Left hindlimb (tissue), 1 donor: ENCODE data around the gene GAS2L1.

Experiments
- DNase-seq: peaks from one replicate; pipeline ENCODE4 v3.0.0-alpha.2; 2018

Gene GAS2L1

DNA sequence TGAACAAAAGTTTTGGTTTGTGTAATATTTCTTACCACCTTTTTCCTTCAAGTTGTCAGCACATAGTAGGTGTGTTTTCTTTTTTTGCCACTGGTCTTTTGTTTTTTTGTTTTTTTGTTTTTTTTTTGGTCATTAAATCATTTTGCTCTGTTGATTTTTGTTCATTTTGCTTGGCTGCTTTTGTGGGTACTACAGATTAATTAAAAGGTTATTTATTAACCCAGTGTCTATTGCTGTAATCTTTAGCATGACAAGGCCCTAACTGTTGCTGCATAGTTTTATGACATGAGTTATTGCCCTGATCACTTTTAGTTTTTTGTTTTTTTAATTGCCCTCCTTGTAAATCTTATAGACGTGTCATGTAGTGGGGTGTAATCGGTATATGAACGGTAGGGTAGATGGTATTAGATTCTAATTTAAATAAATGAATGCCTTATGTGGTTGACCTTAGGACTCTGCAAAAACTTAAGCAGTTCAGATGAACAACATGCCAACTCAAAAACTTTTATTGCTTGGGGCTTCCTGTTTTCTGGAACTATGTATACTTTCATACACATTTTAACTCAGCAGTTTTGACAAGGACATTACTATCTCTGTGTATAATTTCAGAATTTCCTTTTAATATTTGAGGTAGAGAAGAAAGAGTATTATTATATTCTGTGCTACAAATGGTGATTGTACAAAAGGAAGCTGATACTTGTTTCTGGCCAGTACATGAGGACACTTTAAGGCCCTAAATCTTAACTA lies 30.5 kb upstream of the GAS2L1 start:
- no peak for DNase-seq

GRCh38 chr22:29277927-29278326 lies 28.5 kb upstream of the GAS2L1 start:
- no peak for DNase-seq

- DNase-seq: no peak
Observed at GRCh38 chr22:29284196-29284595, 22.3 kb upstream of the GAS2L1 start.

DNA sequence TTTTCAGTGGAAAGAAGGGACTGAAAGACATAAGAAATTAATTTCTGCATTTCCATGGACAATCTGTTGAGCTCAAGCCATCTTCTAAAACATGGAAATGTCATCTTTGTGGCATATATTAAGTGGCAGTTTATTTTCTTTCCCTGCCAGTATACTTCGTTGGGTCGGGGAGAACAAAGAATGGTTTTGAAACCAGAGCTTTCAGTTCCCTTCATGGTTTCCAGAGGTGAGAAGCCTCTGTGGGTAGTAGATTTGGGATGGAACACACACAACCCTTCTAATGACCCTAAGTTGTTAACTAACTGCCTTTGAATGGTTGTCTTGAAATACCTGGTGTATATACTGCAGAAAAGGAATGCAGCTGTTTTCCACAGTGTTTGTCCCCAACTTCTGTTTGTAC lies 17.6 kb upstream of the GAS2L1 start:
- DNase-seq: no peak

GRCh38 chr22:29290061-29290460 lies 16.4 kb upstream of the GAS2L1 start:
- no peak for DNase-seq

GRCh38 chr22:29291215-29291614 lies 15.2 kb upstream of the GAS2L1 start:
- DNase-seq: no peak

DNA sequence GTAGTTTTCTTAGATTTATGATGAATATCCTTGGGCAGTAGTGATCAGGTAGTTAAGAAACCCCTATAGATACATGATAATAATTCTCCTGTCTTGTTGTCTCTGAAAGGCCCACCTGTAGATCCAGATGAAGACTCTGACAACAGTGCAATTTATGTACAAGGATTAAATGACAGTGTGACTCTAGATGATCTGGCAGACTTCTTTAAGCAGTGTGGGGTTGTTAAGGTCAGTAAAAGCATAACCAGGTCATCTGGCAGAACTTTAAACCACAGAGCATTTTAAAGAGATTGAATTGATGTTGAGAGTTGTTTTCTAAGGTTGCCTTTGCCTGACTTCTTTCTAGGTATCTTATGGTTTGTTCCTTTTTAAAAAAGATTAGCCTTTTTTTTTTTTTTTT lies 14.1 kb upstream of the GAS2L1 start:
- DNase-seq: no peak

DNA sequence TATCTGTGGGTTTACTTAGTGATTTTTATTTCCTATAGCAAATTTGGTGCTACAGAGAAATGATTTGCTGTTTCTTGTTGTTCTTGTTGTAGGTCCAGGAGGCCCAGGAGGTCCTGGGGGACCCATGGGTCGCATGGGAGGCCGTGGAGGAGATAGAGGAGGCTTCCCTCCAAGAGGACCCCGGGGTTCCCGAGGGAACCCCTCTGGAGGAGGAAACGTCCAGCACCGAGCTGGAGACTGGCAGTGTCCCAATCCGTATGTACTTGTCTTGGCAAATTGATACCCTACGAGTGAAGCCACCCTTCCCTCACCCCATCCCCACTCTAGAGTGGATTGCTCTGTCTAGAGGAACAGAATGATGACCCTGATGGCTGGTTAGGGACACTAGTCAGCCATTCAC lies 7.8 kb upstream of the GAS2L1 start:
- no peak for DNase-seq

DNA sequence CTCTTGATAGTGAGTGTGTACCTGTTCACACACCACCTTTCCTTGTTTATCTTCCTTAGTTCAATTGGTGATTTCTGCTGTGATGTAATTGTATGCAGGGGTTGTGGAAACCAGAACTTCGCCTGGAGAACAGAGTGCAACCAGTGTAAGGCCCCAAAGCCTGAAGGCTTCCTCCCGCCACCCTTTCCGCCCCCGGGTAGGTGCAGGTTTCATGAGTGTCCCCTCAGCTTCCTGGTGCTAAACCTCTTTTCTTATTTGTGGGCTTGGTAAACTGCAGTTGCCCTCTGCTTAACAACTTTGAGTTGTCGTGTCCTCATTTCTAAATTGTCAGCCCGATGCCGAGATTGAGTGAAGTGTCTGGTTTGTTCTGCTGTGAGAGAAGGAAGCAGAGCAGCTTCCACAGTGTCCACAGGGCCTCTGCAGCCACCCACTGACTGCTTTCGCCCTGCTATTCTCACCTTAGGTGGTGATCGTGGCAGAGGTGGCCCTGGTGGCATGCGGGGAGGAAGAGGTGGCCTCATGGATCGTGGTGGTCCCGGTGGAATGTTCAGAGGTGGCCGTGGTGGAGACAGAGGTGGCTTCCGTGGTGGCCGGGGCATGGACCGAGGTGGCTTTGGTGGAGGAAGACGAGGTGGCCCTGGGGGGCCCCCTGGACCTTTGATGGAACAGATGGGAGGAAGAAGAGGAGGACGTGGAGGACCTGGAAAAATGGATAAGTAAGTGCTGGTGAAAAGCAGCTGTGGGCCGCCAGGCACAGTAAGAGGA lies 7.1 kb upstream of the GAS2L1 start:
- no peak for DNase-seq

- DNase-seq: no peak
Observed at GRCh38 chr22:29300467-29300806, 6.0 kb upstream of the GAS2L1 start.

DNA sequence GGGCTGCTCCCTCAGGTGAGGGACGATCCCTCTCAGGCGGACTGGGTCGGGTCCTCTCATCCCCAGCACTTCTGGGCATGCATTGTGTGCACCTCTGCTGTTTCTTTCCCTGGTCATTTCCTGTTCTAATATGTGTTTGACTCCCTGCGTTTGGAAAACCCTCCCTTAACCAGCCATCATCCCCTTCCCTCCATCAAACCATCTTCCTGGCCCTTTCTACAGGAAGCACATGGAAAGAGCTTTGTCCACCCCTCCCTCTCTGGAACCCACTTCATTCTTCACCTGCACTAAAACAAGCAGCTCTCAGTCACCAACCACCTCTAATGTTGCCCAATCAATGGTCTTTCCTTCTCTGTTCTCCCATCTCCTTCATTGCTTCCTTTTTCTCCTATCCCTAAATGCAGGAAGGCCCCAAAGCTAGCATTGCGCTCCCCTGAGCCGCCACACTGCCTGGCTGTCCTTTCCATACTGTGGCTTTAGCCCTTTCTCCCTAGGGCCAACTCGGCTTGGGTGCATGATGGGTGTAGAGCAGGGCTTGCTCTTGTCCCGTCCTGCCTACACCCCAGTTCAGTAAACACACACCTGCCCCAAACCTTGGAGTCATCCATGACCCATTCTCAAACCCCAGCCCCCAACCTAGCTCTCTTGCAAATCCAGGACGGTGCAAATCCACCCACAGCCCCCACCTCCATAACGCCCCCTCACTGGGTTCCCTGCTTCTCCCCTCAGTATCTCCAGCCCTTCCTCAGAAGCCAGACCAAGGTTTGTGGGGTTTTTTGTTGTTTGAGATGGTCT lies 5.4 kb upstream of the GAS2L1 start:
- DNase-seq: no peak

DNA sequence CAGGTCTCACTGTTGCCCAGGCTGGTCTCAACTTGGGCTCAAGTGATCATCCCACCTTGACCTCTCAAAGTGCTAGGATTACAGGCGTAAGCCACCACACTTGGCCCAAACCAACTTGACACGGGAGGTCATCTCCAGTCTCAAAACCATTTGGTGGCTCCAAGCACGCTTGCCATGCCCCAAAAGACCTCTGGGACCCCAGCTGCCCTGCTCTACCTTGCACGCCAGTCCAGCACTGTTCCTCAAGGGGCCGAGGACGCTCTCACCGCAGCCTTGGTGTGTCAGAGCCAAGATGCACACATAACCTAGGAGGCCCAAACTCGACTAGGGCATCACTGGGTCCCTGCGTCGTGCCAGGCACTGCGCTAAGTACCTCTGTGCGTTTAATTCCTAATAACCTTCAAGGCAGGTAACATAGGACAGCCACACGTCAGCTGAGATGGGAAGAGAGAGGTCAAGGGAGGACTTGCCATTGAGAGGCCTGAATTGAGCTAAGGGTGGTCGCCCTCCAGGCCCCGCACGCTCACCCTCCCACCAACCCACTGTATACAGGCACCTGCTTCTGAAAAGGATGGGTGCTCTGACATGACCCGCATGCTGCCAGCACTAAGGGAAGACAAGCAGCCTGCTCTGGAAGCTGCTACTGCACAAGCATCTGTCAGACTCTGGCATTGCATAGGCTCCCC lies 4.6 kb upstream of the GAS2L1 start:
- DNase-seq: no peak

DNA sequence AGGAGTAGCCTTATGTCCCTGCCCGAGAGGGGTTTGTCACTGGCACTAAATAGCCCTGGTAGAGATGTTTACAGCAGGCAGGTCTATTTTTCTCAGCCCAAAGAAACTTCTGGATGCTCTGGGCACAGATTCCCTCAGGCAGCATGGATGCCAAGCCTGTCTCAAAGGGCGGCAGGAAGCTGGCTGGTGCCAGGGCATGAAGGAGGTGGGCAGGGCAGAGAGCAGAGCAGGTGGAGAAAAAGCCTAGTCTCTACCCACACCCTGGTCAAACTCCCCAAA lies 4.1 kb upstream of the GAS2L1 start:
- no peak for DNase-seq

- no peak for DNase-seq
Observed at GRCh38 chr22:29302681-29303465, 3.6 kb upstream of the GAS2L1 start.

DNA sequence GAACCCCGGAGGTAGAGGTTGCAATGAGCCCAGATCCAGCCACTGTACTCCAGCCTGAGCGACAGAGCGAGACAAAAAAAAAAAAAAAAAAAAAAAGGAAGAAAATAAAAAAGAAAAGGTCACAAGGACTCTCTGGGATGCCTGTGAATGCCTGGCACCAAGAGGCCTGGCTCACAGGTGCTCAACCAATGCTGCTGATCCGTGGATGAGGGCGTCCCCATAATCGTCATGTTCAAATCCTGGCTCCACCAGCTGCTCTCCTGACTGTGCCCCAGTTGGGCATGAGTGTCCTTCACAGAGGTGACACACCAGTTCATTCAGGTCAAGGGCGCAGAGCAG lies 645 bp upstream of the GAS2L1 start:
- no peak for DNase-seq

DNA sequence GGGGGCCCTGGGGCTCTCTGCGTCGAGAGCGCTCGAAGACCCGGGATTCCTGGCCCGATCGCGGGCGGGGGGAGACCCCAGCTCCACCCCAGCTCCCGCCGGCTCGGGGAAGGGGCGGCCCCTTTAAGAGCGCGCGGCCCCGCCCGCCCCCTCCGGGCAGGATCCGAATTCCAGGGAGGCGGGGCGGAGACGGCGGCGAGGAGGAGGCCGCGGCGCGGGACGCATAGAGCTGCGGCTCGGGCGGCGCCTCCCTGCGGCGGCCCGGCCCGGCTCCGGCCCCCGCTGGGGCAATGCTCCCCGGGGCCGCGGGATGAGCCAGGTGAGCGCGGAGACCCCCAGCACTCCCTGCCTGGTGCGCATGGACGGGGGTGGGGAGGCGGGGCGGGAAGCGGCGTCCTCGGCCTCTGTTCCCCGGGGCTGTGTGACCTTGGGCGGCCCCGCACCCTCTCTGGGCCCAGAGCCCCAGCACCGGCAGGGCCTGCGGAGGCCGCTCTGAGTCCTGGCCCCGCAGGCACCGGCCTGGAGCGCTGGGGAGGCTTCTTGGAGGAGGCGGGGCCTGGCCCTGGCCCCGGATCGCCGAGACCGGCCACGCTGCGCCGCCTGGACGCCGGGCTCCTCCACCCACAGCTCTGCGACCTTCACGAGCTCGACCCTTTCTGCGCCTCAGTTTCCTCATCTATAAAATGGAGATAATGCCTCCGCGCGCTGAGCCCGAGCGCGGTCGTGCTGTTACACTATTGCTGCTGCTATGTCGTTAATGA lies 565 bp downstream of the GAS2L1 start:
- peak; percentile 87 for DNase-seq

- no peak for DNase-seq
Observed at GRCh38 chr22:29307596-29308147, 1.2 kb downstream of the GAS2L1 start.

DNA sequence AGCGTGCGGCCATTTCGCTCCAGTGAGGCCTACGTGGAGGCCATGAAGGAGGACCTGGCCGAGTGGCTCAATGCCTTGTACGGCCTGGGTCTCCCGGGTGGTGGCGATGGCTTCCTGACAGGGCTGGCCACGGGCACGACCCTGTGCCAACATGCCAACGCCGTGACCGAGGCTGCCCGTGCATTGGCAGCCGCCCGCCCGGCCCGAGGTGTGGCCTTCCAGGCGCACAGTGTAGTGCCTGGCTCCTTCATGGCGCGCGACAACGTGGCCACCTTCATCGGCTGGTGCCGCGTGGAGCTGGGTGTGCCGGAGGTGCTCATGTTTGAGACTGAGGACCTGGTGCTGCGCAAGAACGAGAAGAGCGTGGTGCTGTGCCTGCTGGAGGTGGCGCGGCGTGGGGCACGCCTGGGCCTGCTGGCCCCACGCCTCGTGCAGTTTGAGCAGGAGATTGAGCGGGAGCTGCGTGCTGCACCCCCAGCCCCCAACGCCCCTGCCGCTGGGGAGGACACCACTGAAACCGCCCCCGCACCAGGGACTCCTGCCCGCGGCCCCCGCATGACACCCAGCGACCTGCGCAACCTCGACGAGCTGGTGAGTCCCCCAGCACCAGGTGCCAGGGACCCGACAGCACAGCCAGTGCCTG lies 1.8 kb downstream of the GAS2L1 start:
- no peak for DNase-seq

- DNase-seq: no peak
Observed at GRCh38 chr22:29308791-29309262, 2.4 kb downstream of the GAS2L1 start.

DNA sequence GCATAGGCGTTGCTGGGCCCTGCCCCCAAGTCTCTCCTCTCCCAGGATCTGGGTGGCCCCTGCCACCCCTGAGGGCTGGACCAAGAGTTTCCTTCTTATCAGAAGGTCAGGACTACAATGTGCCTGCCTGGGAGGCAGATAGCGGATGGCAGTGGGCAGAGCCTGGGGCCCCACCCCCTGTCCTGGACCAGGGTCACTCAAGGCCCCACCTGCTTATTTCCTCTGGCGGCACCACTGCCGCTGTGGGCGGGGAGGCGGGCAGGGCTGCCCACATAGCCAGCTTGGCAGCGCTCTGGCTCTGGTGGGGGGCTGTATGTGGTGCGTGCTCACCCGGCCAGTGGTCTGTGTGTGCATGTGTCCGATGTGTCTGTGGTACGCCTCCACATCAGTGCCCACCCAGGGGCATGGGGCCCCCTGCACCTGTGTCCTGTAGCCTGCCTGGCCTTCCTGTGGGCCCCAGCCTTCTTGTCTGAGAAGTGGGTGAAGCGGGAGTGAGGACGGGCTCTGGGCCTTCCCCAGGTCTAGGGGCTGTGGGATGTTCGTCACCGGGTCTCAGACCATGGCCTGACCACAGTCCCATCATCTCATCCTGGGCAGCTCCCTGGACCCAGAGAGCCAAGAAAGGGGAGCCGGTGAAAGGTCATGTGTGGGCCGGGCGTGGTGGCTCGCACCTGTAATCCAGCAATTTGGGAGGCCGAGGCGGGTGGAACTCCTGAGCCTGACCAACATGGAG lies 3.0 kb downstream of the GAS2L1 start:
- no peak for DNase-seq
